Fibroblast of lung (primary cell): ENCODE results near the gene INPP5A. TPM values are rescaled to one million over a fixed set of nuclear protein-coding genes. Genes with fewer than 3 reads are reported as not detected.

Experiments used
- DNase-seq, 2 donors: peaks; one replicate each; pipeline versions ENCODE4 v3.0.0 to v3.0.0-alpha.2; 2010; ENCODE audit warnings: low read depth in 2 of 2
- H2AFZ ChIP-seq: 2 replicates; pipeline ENCODE4 v1.5.1; 2012; ENCODE audit warnings: low read length, control low read depth, inconsistent platforms
- H3K27ac ChIP-seq: 2 replicates; pipeline ENCODE4 v1.5.1; 2011; ENCODE audit warnings: low read length, control low read depth; ENCODE audit not compliant: insufficient read depth
- H3K27me3 ChIP-seq: 2 replicates; pipeline ENCODE4 v1.5.1; 2011; ENCODE audit warnings: mild to moderate bottlenecking, low read length; ENCODE audit not compliant: control insufficient read depth, insufficient read depth
- H3K36me3 ChIP-seq: 2 replicates; pipeline ENCODE4 v1.5.1; 2011; ENCODE audit warnings: low read length; ENCODE audit not compliant: control insufficient read depth, insufficient read depth
- H3K4me1 ChIP-seq: 2 replicates; pipeline ENCODE4 v1.5.1; 2011; ENCODE audit warnings: low read length; ENCODE audit not compliant: control insufficient read depth, insufficient read depth; ENCODE audit errors: extremely low read depth
- H3K4me2 ChIP-seq: 2 replicates; pipeline ENCODE4 v1.5.1; 2011; ENCODE audit warnings: low read length, control low read depth; ENCODE audit not compliant: insufficient read depth; ENCODE audit errors: extremely low read depth
- H3K4me3 ChIP-seq, 4 experiments: fragments of 200-600 bp in 1 of 4; sonication (generic) in 1 of 4; replicated peaks in 1 of 4; 2 replicates each; pipeline ENCODE4 v1.5.1; 2011 to 2016; ENCODE audit warnings: low read length in 4 of 4, low read depth in 3 of 4, mild to moderate bottlenecking in 3 of 4, control low read depth in 2 of 4, inconsistent platforms in 1 of 4, mixed read lengths in 1 of 4; ENCODE audit not compliant: insufficient read depth in 1 of 4; ENCODE audit errors: control extremely low read depth in 1 of 4
- H3K79me2 ChIP-seq: 2 replicates; pipeline ENCODE4 v1.5.1; 2012; ENCODE audit warnings: mild to moderate bottlenecking, low read length, inconsistent platforms; ENCODE audit not compliant: control insufficient read depth, insufficient read depth
- H3K9ac ChIP-seq: 2 replicates; pipeline ENCODE4 v1.5.1; 2011; ENCODE audit warnings: mild to moderate bottlenecking, low read length, control low read depth; ENCODE audit not compliant: insufficient read depth
- H3K9me3 ChIP-seq: 2 replicates; pipeline ENCODE4 v1.5.1; 2012; ENCODE audit warnings: low read depth, low read length; ENCODE audit not compliant: control insufficient read depth, insufficient read depth
- H4K20me1 ChIP-seq: 2 replicates; pipeline ENCODE4 v1.5.1; 2011; ENCODE audit warnings: low read length; ENCODE audit not compliant: control insufficient read depth, insufficient read depth; ENCODE audit errors: extremely low read depth
- CTCF ChIP-seq, 2 donors: IDR thresholded peaks in 1 of 2; conservative IDR thresholded peaks in 1 of 2; 1 replicate in 1 of 2; 2 replicates in 1 of 2; pipeline ENCODE4 v1.5.1; 2011 to 2012; ENCODE audit warnings: low read length in 2 of 2, control low read depth in 1 of 2, inconsistent platforms in 1 of 2, low read depth in 1 of 2, mild to moderate bottlenecking in 1 of 2
- EZH2 ChIP-seq: IDR thresholded peaks from 2 replicates; pipeline ENCODE4 v1.5.1; 2012; ENCODE audit warnings: low read length, control low read depth, mild to moderate bottlenecking; ENCODE audit errors: missing control alignments
- polyA plus RNA-seq, 2 donors: library from polyadenylated mRNA; depleted of rRNA in 1 of 2; stranded (reverse) in 1 of 2; unstranded in 1 of 2; fragments of >200 nt; gene quantifications; 2 replicates each; pipeline ENCODE4 v1.2.1, GENCODE V29; 2011 to 2012; ENCODE audit warnings: missing spikeins in 1 of 2
- total RNA-seq: library from RNA; depleted of rRNA; stranded (reverse); fragments of >200 nt; gene quantifications from 2 replicates; pipeline ENCODE4 v1.2.1, GENCODE V29; 2014

Gene INPP5A
- total and polyA plus RNA-seq, 2 donors (not counting 1 experiment from before 2014, with no cell fraction given): 24.6 to 39.9 TPM

GRCh38 chr10:132509506-132510173 is 27.9 kb upstream of the INPP5A start:
- TF ChIP-seq CTCF (conservative IDR thresholded peaks at IDR 0.05 in 1 of 2, IDR thresholded peaks at IDR 0.05 in 1 of 2; ENCODE audit: low read depth in 1 of 2, low read length in 2 of 2) (no peak), EZH2 (no peak)
- no peaks in the 10 kb centered on the region for H4K20me1 ChIP-seq
- no peak overlapping the region for H3K27ac ChIP-seq
- H3K4me1 ChIP-seq: peaks cover 4% of the 10 kb centered on the region
- no peak overlapping the region for H3K4me2 ChIP-seq
- H3K4me3 ChIP-seq: no peak overlapping the region
- no peak for DNase-seq
- H2AFZ ChIP-seq: no peak overlapping the region
- H3K79me2 ChIP-seq: no peaks in the 10 kb centered on the region
- H3K36me3 ChIP-seq: no peaks in the 10 kb centered on the region
- H3K27me3 ChIP-seq: no peaks in the 10 kb centered on the region
- no peaks in the 10 kb centered on the region for H3K9me3 ChIP-seq
- no peak overlapping the region for H3K9ac ChIP-seq

GRCh38 chr10:132510174-132510611 is 27.4 kb upstream of the INPP5A start:
- TF ChIP-seq CTCF (conservative IDR thresholded peaks at IDR 0.05 in 1 of 2, IDR thresholded peaks at IDR 0.05 in 1 of 2; ENCODE audit: low read depth in 1 of 2, low read length in 2 of 2) (no peak), EZH2 (no peak)
- H3K4me1 ChIP-seq: peaks cover 4% of the 10 kb centered on the region
- H3K4me2 ChIP-seq: no peak overlapping the region
- H3K4me3 ChIP-seq: no peak overlapping the region
- DNase-seq: no peak
- no peaks in the 10 kb centered on the region for H3K36me3 ChIP-seq
- H3K27me3 ChIP-seq: no peaks in the 10 kb centered on the region
- no peaks in the 10 kb centered on the region for H3K9me3 ChIP-seq
- no peaks in the 10 kb centered on the region for H4K20me1 ChIP-seq
- H3K27ac ChIP-seq: no peak overlapping the region
- H2AFZ ChIP-seq: no peak overlapping the region
- no peaks in the 10 kb centered on the region for H3K79me2 ChIP-seq
- no peak overlapping the region for H3K9ac ChIP-seq

- Histone ChIP-seq H3K27ac (no peak overlapping the region), H4K20me1 (no peaks in the 10 kb centered on the region), H3K4me3 (no peak overlapping the region), H3K4me2 (no peak overlapping the region), H3K9ac (no peak overlapping the region), H3K27me3 (no peaks in the 10 kb centered on the region), H3K79me2 (no peaks in the 10 kb centered on the region), H3K36me3 (no peaks in the 10 kb centered on the region), H2AFZ (no peak overlapping the region), H3K9me3 (no peaks in the 10 kb centered on the region), H3K4me1 (peaks cover 10% of the 10 kb centered on the region)
- TF ChIP-seq CTCF (conservative IDR thresholded peaks at IDR 0.05 in 1 of 2, IDR thresholded peaks at IDR 0.05 in 1 of 2; ENCODE audit: low read depth in 1 of 2, low read length in 2 of 2) (no peak), EZH2 (no peak)
- no peak for DNase-seq
These were observed 26.2 kb upstream of the INPP5A start for GRCh38 chr10:132511121-132512051.
